Measurements from ENCODE around the gene PPIAL4G.
A peak's percentile ranks its signal among the peaks of the same experiment; 100 is the strongest.
"Not testable (repeated sequence)": the region's sequence is repeated elsewhere in the genome, so short reads cannot be mapped to it uniquely, and the experiment has no call there.

Gene PPIAL4G

DNA sequence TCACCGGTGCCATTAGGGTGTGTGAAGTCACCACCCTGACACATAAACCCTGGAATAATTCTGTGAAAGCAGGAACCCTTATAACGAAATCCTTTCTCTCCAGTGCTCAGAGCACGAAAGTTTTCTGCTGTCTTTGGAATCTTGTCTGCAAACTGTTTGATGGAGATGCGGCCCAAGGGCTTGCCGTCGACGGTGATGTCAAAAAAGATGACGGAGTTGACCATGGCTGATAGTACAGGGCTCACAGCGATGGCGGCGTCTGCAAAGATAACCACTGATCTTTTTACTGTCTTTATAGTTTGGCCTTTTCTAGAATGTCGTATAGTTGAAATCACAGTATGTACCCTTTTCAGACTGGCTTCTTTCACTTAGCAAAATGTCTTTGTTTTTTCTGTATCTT, at the start of gene PPIAL4G:
Gene PPIAL4G (minus strand): TSS at position 274 of the 400 bp plus-strand sequence. CDS start 50 bp downstream, at position 224.
- not testable (repeated sequence) for H3K9me3 Mint-ChIP-seq; H3K27ac Mint-ChIP-seq; H3K4me1 Mint-ChIP-seq (ENCODE audit: low read depth); H3K27me3 Mint-ChIP-seq; H3K36me3 Mint-ChIP-seq (ENCODE audit: low read depth); H3K4me3 Mint-ChIP-seq

- H3K4me1 Mint-ChIP-seq (ENCODE audit: low read depth); H3K36me3 Mint-ChIP-seq (ENCODE audit: low read depth): not testable (repeated sequence)
Observed at GRCh38 chr1:148532158-148532557, 49.1 kb upstream of the PPIAL4G start.

GRCh38 chr1:148529101-148529567, 46.0 kb upstream of the PPIAL4G start:
- Mint-ChIP-seq H3K4me3 (peak overlapping the region; percentile 73), H3K27ac (peak overlapping the region; percentile 67)
- not testable (repeated sequence) for H3K9me3 Mint-ChIP-seq; H3K36me3 Mint-ChIP-seq (ENCODE audit: low read depth); H3K27me3 Mint-ChIP-seq; H3K4me1 Mint-ChIP-seq (ENCODE audit: low read depth)

More at GRCh38 chr1:148532158-148532557, 49.1 kb upstream of the PPIAL4G start:
- not testable (repeated sequence) for H3K9me3 Mint-ChIP-seq, H3K4me3 Mint-ChIP-seq, H3K27me3 Mint-ChIP-seq, H3K27ac Mint-ChIP-seq

DNA sequence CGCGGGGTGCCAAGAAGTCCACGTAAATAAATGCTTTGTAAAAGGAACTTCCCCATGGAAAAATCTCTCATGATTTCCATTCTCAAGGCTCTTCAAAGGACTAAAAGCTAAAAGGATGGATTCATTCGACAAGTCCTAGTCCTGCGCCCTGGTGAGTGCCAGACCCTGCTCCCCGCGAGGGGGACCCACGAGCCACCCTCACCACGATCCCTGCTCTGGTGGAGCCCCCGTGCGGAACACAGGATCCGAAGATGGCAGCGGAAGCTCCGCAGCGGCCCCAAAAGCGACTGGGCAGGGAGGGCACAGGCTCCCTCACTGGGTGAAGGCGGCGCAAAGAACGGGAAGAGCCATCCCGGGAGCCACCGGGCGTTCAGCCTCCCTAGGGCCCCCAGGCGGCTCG, 45.5 kb upstream of the PPIAL4G start:
- not testable (repeated sequence) for H3K9me3 Mint-ChIP-seq; H3K36me3 Mint-ChIP-seq (ENCODE audit: low read depth); H3K4me1 Mint-ChIP-seq (ENCODE audit: low read depth); H3K27ac Mint-ChIP-seq; H3K4me3 Mint-ChIP-seq; H3K27me3 Mint-ChIP-seq

- H3K27me3 Mint-ChIP-seq; H3K4me3 Mint-ChIP-seq; H3K27ac Mint-ChIP-seq; H3K9me3 Mint-ChIP-seq; H3K36me3 Mint-ChIP-seq (ENCODE audit: low read depth): not testable (repeated sequence)
- H3K4me1 Mint-ChIP-seq (ENCODE audit: low read depth), result peaks cover 12% of the 10 kb centered on the region
Observed at GRCh38 chr1:148526587-148526986, 43.5 kb upstream of the PPIAL4G start.

DNA sequence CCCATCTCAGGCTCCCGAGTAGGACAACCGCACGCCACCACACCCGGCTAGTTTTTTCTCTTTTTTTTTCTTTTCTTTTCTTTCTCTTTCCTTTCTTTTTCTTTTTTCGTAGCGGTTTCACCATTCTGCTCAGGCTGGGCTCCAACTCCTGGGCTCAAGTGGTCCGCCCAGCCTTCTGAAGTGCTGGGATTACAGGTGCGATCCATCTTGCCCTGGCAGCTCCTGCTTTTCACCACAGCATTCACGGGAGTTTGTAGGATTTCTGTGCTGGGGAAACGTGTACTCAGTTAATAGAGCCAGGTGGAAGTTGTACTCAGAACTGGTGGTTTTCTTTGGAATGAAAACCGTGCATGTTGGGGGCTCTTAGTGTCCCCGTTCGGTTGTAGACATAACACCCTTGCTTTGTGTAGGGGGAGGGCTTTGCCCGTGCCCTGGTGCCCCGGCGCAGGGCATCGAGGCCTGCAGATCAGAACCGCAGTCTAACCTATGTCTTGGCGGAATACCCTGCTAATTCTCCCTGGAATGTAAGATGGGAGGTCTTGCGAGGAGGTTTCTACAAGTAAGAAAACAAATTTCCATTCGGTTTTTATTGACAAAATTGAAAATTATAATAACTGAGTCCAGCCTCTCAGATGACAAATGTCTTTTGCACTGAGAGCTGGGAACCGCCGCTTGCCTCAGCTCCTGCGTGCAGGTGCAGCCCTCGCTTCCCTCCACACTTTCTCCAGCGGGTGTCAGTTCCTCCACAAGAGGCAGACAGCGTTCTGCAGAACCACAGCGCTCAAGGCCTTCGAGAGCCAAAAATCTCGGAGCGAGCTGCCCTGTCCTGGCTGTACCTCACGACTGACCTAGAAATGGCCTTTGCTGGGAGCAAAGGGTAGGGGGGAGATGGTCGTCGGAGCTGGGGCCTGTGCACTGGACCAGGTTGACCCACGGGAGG, 40.4 kb upstream of the PPIAL4G start:
- not testable (repeated sequence) for H3K36me3 Mint-ChIP-seq (ENCODE audit: low read depth); H3K27me3 Mint-ChIP-seq; H3K9me3 Mint-ChIP-seq
- peaks cover 12% of the 10 kb centered on the region for H3K4me1 Mint-ChIP-seq (ENCODE audit: low read depth)
- H3K4me3 Mint-ChIP-seq, result peak overlapping the region; percentile 87
- peak overlapping the region; percentile 98 for H3K27ac Mint-ChIP-seq

DNA sequence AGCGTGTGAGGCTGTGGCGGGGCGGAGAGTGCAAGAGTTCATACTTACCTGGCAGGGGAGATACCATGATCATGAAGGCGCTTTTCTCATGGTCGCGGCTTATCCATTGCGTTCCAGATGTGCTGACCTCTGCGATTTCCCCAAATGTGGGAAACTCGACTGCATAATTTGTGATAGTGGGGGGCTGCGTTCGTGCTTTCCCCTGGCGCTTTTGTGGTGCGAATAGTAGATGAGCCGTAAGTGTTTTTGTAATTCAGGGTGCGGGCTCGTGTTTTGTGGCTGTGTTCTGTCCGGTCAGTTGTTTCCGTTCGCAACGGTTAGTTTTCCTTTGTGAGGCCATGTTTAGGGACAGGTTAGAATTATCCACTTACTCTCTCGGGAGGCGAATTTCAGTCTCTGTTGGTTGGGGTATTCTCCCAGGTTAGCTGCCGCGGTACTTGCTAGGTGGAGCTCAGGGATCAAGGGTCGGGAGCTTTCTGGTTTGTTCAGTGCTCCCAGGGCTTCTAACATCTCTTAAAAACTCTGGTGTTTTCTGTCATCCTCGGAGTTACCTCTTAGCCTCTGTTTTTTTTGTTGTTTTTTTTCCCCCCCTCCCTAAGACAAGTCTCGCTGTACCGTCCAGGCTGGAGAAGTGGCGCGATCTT, 39.6 kb upstream of the PPIAL4G start:
- not testable (repeated sequence) for H3K27me3 Mint-ChIP-seq; H3K9me3 Mint-ChIP-seq; H3K36me3 Mint-ChIP-seq (ENCODE audit: low read depth)
- Mint-ChIP-seq H3K4me1 (ENCODE audit: low read depth) (peaks cover 12% of the 10 kb centered on the region), H3K4me3 (peak overlapping the region; percentile 87), H3K27ac (peak overlapping the region; percentile 98)

GRCh38 chr1:148522072-148522471, 39.0 kb upstream of the PPIAL4G start:
- H3K27ac Mint-ChIP-seq, result peak overlapping the region; percentile 98
- H3K9me3 Mint-ChIP-seq; H3K27me3 Mint-ChIP-seq; H3K36me3 Mint-ChIP-seq (ENCODE audit: low read depth): not testable (repeated sequence)
- peak overlapping the region; percentile 87 for H3K4me3 Mint-ChIP-seq
- peaks cover 14% of the 10 kb centered on the region for H3K4me1 Mint-ChIP-seq (ENCODE audit: low read depth)

- not testable (repeated sequence) for H3K4me3 Mint-ChIP-seq; H3K27ac Mint-ChIP-seq; H3K27me3 Mint-ChIP-seq; H3K9me3 Mint-ChIP-seq; H3K36me3 Mint-ChIP-seq (ENCODE audit: low read depth)
- H3K4me1 Mint-ChIP-seq (ENCODE audit: low read depth), result peaks cover 24% of the 10 kb centered on the region
Observed at GRCh38 chr1:148514310-148514709, 31.2 kb upstream of the PPIAL4G start.

GRCh38 chr1:148512571-148513184, 29.6 kb upstream of the PPIAL4G start:
- H3K27me3 Mint-ChIP-seq; H3K4me3 Mint-ChIP-seq; H3K36me3 Mint-ChIP-seq (ENCODE audit: low read depth); H3K9me3 Mint-ChIP-seq: not testable (repeated sequence)
- peaks cover 25% of the 10 kb centered on the region for H3K4me1 Mint-ChIP-seq (ENCODE audit: low read depth)
- H3K27ac Mint-ChIP-seq, result peak overlapping the region; percentile 83

DNA sequence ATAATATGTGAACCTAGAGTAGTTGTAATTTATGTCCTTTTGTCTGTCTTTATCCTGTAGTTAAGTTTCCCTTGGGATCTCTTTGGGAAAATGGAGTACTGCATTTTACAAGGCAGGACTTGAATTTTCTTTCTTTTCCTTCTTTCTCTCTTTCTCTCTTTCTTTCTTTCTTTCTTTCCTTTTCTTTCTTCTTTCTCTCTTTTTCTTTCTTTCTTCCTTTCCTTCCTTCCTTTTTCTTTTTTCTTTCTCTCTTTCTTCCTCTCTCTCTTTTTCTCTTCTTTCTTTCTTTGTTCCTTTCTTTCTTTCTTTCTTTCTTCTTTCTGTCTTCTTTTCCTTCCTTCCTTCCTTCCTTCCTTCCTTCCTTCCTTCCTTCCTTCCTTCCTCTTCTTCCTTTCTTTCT, 10.8 kb upstream of the PPIAL4G start:
- not testable (repeated sequence) for H3K4me1 Mint-ChIP-seq (ENCODE audit: low read depth); H3K9me3 Mint-ChIP-seq; H3K27ac Mint-ChIP-seq; H3K36me3 Mint-ChIP-seq (ENCODE audit: low read depth); H3K4me3 Mint-ChIP-seq; H3K27me3 Mint-ChIP-seq

- not testable (repeated sequence) for H3K27me3 Mint-ChIP-seq; H3K36me3 Mint-ChIP-seq (ENCODE audit: low read depth); H3K4me1 Mint-ChIP-seq (ENCODE audit: low read depth); H3K27ac Mint-ChIP-seq; H3K9me3 Mint-ChIP-seq
- H3K4me3 Mint-ChIP-seq, result peak overlapping the region; percentile 43
Observed at GRCh38 chr1:148481134-148481533, 2.0 kb downstream of the PPIAL4G start.

GRCh38 chr1:148459694-148460093, 23.4 kb downstream of the PPIAL4G start:
- H3K27ac Mint-ChIP-seq; H3K36me3 Mint-ChIP-seq (ENCODE audit: low read depth); H3K27me3 Mint-ChIP-seq; H3K4me1 Mint-ChIP-seq (ENCODE audit: low read depth); H3K9me3 Mint-ChIP-seq: not testable (repeated sequence)
- peak overlapping the region; percentile 68 for H3K4me3 Mint-ChIP-seq

GRCh38 chr1:148458901-148459581, 24.1 kb downstream of the PPIAL4G start:
- H3K27me3 Mint-ChIP-seq; H3K9me3 Mint-ChIP-seq; H3K4me1 Mint-ChIP-seq (ENCODE audit: low read depth); H3K36me3 Mint-ChIP-seq (ENCODE audit: low read depth): not testable (repeated sequence)
- Mint-ChIP-seq H3K4me3 (peak overlapping the region; percentile 68), H3K27ac (peak overlapping the region; percentile 70)

DNA sequence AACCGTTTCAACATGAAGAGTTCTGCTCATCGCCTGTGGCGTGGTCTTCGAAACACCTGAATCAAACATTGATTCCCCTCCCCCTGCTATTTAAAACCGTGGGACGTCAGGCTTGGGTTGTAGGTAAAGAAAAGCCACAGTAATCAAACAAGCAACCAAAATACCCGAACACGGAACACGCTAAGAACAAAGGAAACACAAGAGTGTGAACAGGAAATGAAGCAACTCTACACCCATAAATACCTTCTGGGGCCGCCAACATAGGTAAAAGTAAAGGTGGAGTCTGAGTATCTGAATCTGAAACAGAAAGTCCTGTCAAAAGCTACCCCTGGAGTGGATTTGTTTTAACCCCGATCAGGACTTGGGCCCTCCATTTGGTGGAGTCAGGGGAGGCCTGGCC, 24.7 kb downstream of the PPIAL4G start:
- H3K9me3 Mint-ChIP-seq, result not testable (repeated sequence)
- peak overlapping the region; percentile 90 for H3K4me3 Mint-ChIP-seq

More for the DNA sequence above, 24.7 kb downstream of the PPIAL4G start:
- not testable (repeated sequence) for H3K27me3 Mint-ChIP-seq; H3K36me3 Mint-ChIP-seq (ENCODE audit: low read depth); H3K4me1 Mint-ChIP-seq (ENCODE audit: low read depth)
- peak overlapping the region; percentile 91 for H3K27ac Mint-ChIP-seq
